Non-pigmented ciliary epithelial cell (primary cell): ENCODE measurements around the gene PLD4.
"Not testable (repeated sequence)": the region's sequence is repeated elsewhere in the genome, so short reads cannot be mapped to it uniquely, and the experiment has no call there.

Experiments used
- DNase-seq: peaks from one replicate; pipeline ENCODE4 v3.0.0-alpha.2; 2010; ENCODE audit warnings: low read depth

Gene PLD4

GRCh38 chr14:104941508-104942365, 17.1 kb downstream of the PLD4 start:
- no peak for DNase-seq

GRCh38 chr14:104942586-104942985, 17.9 kb downstream of the PLD4 start:
- DNase-seq = no peak

GRCh38 chr14:104943216-104944015, 18.7 kb downstream of the PLD4 start:
- DNase-seq = not testable (repeated sequence)

- not testable (repeated sequence) for DNase-seq
Measured at GRCh38 chr14:104944016-104944308, 19.3 kb downstream of the PLD4 start.

GRCh38 chr14:104944436-104945205, 19.9 kb downstream of the PLD4 start:
- not testable (repeated sequence) for DNase-seq

- not testable (repeated sequence) for DNase-seq
Measured at GRCh38 chr14:104945266-104945665, 20.6 kb downstream of the PLD4 start.

- not testable (repeated sequence) for DNase-seq
Measured at GRCh38 chr14:104945986-104946965, 21.6 kb downstream of the PLD4 start.

GRCh38 chr14:104947201-104947600, 22.5 kb downstream of the PLD4 start:
- not testable (repeated sequence) for DNase-seq

- not testable (repeated sequence) for DNase-seq
Measured at GRCh38 chr14:104947881-104948735, 23.4 kb downstream of the PLD4 start.

GRCh38 chr14:104948736-104949031, 24.0 kb downstream of the PLD4 start:
- no peak for DNase-seq

- DNase-seq = not testable (repeated sequence)
Measured at GRCh38 chr14:104949406-104949955, 24.8 kb downstream of the PLD4 start.

GRCh38 chr14:104950021-104950420, 25.3 kb downstream of the PLD4 start:
- DNase-seq = no peak

- not testable (repeated sequence) for DNase-seq
Measured at GRCh38 chr14:104950701-104951100, 26.0 kb downstream of the PLD4 start.

GRCh38 chr14:104951863-104952657, 27.4 kb downstream of the PLD4 start:
- not testable (repeated sequence) for DNase-seq

- no peak for DNase-seq
Measured at GRCh38 chr14:104953097-104953496, 28.4 kb downstream of the PLD4 start.

- no peak for DNase-seq
Measured at GRCh38 chr14:104953896-104954656, 29.4 kb downstream of the PLD4 start.

GRCh38 chr14:104954746-104955395, 30.2 kb downstream of the PLD4 start:
- no peak for DNase-seq

GRCh38 chr14:104955396-104955770, 30.7 kb downstream of the PLD4 start:
- no peak for DNase-seq
